Measurements from ENCODE around the gene MYL9. TPM values are rescaled to one million over a fixed set of nuclear protein-coding genes. Genes with fewer than 3 reads are reported as not detected.
A peak's percentile ranks its signal among the peaks of the same experiment; 100 is the strongest.

Gene MYL9
- polyA plus RNA-seq, 2 of the 4 experiments (the other 2 are of a cell fraction), result 2.2 to 29.5 TPM

DNA sequence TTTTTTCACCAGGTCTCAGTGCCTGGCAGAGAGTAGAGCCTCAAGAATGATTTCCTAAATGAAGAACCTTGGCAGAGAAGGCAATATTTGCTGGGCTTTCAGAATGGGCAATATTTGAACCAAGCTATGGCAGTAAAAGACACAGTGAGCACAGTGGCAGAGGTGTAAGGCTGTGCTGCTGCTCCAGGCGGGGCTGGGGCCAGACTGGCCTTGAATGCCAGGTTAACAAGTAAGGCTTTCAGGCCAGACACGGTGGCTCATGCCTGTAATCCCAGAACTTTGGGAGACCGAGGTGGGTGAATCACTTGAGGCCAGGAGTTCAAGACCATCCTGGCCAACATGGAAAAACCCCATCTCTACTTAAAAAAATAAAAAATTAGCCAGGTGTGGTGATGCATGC, 8.5 kb upstream of the MYL9 start:
- TF ChIP-seq HOXB13 (CRISPR knock-in tag; IDR thresholded peaks at IDR 0.05; ENCODE audit: low read depth), result no peak
- TF ChIP-seq, protein P1, sequence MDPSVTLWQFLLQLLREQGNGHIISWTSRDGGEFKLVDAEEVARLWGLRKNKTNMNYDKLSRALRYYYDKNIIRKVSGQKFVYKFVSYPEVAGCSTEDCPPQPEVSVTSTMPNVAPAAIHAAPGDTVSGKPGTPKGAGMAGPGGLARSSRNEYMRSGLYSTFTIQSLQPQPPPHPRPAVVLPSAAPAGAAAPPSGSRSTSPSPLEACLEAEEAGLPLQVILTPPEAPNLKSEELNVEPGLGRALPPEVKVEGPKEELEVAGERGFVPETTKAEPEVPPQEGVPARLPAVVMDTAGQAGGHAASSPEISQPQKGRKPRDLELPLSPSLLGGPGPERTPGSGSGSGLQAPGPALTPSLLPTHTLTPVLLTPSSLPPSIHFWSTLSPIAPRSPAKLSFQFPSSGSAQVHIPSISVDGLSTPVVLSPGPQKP (IDR thresholded peaks at IDR 0.05; ENCODE audit: low read depth, low read length), result no peak
- no peak for TF ChIP-seq FOSB (CRISPR knock-in tag; IDR thresholded peaks at IDR 0.05)
- no peak for TF ChIP-seq ZFP36 (IDR thresholded peaks at IDR 0.05; ENCODE audit: borderline replicate concordance, partially characterized antibody)
- TF ChIP-seq BHLHE40 (IDR thresholded peaks at IDR 0.05; ENCODE audit: low read depth, low read length), result no peak
- no peak for TF ChIP-seq POLR2A (IDR thresholded peaks at IDR 0.05; ENCODE audit: low read length)
- TF ChIP-seq MAFK (IDR thresholded peaks at IDR 0.05; ENCODE audit: partially characterized antibody), result no peak
- TF ChIP-seq CBX8 (IDR thresholded peaks at IDR 0.05), result no peak
- no peak for TF ChIP-seq ESRRA (IDR thresholded peaks at IDR 0.05; ENCODE audit: borderline replicate concordance, low read length)
- TF ChIP-seq, protein P2, sequence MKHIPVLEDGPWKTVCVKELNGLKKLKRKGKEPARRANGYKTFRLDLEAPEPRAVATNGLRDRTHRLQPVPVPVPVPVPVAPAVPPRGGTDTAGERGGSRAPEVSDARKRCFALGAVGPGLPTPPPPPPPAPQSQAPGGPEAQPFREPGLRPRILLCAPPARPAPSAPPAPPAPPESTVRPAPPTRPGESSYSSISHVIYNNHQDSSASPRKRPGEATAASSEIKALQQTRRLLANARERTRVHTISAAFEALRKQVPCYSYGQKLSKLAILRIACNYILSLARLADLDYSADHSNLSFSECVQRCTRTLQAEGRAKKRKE (CRISPR knock-in tag; IDR thresholded peaks at IDR 0.05; ENCODE audit: low read depth), result no peak
- TF ChIP-seq, protein P3, sequence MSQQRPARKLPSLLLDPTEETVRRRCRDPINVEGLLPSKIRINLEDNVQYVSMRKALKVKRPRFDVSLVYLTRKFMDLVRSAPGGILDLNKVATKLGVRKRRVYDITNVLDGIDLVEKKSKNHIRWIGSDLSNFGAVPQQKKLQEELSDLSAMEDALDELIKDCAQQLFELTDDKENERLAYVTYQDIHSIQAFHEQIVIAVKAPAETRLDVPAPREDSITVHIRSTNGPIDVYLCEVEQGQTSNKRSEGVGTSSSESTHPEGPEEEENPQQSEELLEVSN (IDR thresholded peaks at IDR 0.05; ENCODE audit: borderline replicate concordance, low read depth), result no peak
- TF ChIP-seq JUN (IDR thresholded peaks at IDR 0.05), result no peak
- TF ChIP-seq ZNF302 (CRISPR knock-in tag; IDR thresholded peaks at IDR 0.05), result no peak
- no peak for TF ChIP-seq RARB (CRISPR knock-in tag; IDR thresholded peaks at IDR 0.05)
- no peak for TF ChIP-seq GATA3 (IDR thresholded peaks at IDR 0.05; ENCODE audit: borderline replicate concordance)
- TF ChIP-seq HEYL (CRISPR knock-in tag; IDR thresholded peaks at IDR 0.05), result no peak
- no peak for TF ChIP-seq FOXS1 (CRISPR knock-in tag; IDR thresholded peaks at IDR 0.05)
- TF ChIP-seq TP53 (CRISPR knock-in tag; IDR thresholded peaks at IDR 0.05), result no peak
- TF ChIP-seq EP300 (IDR thresholded peaks at IDR 0.05), result no peak
- ChIA-PET CTCF (interaction anchor here (0.6 to 1.6 kb wide), 3 partner anchors 11 to 636 kb away, joined by 3 read pairs; partner anchors contain the start of gene RAB5IF), POLR2A (no interaction called here)
- Histone ChIP-seq H3K4me2 (no peak overlapping the region), H3K4me1 (no peaks in the 10 kb centered on the region), H3K4me3 (no peak overlapping the region), H3K27ac (no peak overlapping the region), H3K9me3 (no peaks in the 10 kb centered on the region)
- no peak for ATAC-seq
- no peak for FAIRE-seq
- DNase-seq (ENCODE audit: low read depth in 1 of 2, low spot score in 1 of 2), result no peak
- 84% methylated on average over 3 of the region's 3 CpGs for WGBS (ENCODE audit: missing lambda C conversion rate)

DNA sequence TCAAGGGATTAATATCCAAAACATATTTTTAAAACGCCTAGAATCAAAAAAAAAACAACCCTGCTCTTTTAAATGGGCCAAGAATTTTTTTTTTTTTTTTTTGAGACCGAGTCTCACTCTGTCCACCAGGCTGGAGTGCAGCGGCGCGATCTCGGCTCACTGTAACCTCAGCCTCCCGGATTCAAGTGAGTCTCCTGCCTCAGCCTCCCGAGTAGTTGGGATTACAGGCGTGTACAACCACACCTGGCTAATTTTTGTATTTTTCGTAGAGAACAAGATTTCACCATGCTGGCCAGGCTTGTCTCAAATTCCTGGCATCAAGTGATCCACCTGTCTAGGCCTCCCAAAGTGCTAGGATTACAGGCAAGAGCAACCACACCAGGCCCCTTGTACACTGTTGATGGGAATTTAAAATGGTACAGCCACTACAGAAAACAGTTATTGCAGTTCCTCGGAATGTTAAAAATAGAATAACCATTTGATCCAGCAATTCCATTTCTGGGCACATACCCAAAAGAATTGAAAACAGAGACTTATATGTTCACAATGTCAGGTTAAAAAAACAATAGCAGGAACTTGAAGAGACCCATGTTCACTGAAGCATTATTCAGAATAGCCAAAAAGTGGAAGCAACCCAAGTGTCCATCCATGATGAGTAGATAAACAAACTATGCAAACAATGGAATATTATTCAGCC, 3.1 kb upstream of the MYL9 start:
- no peak overlapping the region for H3K4me2 ChIP-seq
- POLR2A ChIA-PET, result no interaction called here
- CTCF ChIA-PET, result interaction anchor here (1.3 kb wide), 1 partner anchor 10 kb away, joined by 4 read pairs; no protein-coding TSS in a partner anchor

DNA sequence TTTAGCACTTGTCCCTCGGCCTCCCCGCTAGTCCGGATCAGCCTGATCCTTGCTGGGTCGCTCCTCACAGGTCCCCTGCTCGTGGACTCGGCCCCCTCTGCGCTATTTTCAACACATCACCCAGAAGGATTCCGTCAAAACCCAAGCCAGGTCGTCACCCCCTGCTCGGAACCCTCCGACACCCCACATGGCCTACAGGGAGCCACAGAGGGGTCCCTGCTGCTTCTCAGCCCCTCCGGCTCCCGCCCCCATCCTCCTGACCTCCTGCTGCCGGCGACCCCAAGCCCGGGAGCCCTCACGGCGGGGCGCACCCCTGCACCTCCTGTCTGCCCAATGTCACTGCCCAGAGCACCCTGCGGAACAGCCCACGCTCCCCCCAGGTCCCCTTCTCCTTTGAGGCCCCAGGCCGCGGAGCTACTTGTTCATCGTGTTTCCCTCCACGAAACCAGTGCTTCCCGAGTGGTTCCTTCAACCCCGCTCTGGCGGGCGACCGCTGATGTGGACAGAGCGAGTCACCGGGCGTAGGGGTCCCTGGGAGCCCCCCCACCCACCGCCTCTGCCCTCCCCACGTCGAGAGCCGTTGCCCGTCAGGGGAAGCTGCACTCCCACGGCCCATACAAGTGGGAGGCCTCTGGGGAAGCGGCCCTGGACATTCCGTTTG, 638 bp upstream of the MYL9 start:
- peak overlapping the region; percentile 72 for H3K4me2 ChIP-seq
- no peak overlapping the region for H3K4me3 ChIP-seq
- H3K9me3 ChIP-seq, result no peaks in the 10 kb centered on the region
- H3K27ac ChIP-seq, result peak overlapping the region; percentile 66 to 84; a peak in 5 of 6 replicates
- POLR2A ChIA-PET, result no interaction called here
- TF ChIP-seq NR3C1 (IDR thresholded peaks at IDR 0.05) (no peak), SREBF2 (IDR thresholded peaks at IDR 0.05) (no peak)
- TF ChIP-seq, protein P4, sequence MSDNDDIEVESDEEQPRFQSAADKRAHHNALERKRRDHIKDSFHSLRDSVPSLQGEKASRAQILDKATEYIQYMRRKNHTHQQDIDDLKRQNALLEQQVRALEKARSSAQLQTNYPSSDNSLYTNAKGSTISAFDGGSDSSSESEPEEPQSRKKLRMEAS (IDR thresholded peaks at IDR 0.05), result no peak
- CTCF ChIA-PET, result interaction anchor here (1.4 kb wide), 1 partner anchor 10 kb away, joined by 4 read pairs; no protein-coding TSS in a partner anchor
- DNase-seq (ENCODE audit: low read depth in 1 of 2, low spot score in 1 of 2) (no peak), ATAC-seq (no peak), FAIRE-seq (no peak)
- peaks cover 5% of the 10 kb centered on the region; the same call in 1 of the 3 replicates for H3K4me1 ChIP-seq
- 92% methylated on average over 39 of the region's 41 CpGs for whole genome bisulfite sequencing (ENCODE audit: missing lambda C conversion rate)

More for the DNA sequence above, 3.1 kb upstream of the MYL9 start:
- no peak overlapping the region for H3K4me3 ChIP-seq
- peaks cover 5% of the 10 kb centered on the region; the same call in 1 of the 3 replicates for H3K4me1 ChIP-seq
- no peak overlapping the region for H3K27ac ChIP-seq
- no peak for ATAC-seq
- 73% methylated on average over 11 of the region's 11 CpGs for WGBS (ENCODE audit: missing lambda C conversion rate)
- no peak for FAIRE-seq
- no peaks in the 10 kb centered on the region for H3K9me3 ChIP-seq
- no peak for DNase-seq (ENCODE audit: low read depth in 1 of 2, low spot score in 1 of 2)
- TF ChIP-seq RFX5 (IDR thresholded peaks at IDR 0.05) (no peak), ESRRA (IDR thresholded peaks at IDR 0.05; ENCODE audit: borderline replicate concordance, low read length) (no peak), HOXA7 (CRISPR knock-in tag; IDR thresholded peaks at IDR 0.05) (no peak)

Measured in A549 (cell line).